ENCODE data around the gene CDK2AP2. TPM values are rescaled to one million over a fixed set of nuclear protein-coding genes. Genes with fewer than 3 reads are reported as not detected.
"Not testable (repeated sequence)": the region's sequence is repeated elsewhere in the genome, so short reads cannot be mapped to it uniquely, and the experiment has no call there.

CDK2AP2 gene
- total RNA-seq, 1 donor from 2014 or later = 21.9 TPM

- H3K27me3 Mint-ChIP-seq (ENCODE audit: unreplicated experiment) = peaks cover 5% of the 10 kb centered on the region
- no peak for DNase-seq
- peaks cover 7% of the 10 kb centered on the region for H3K9me3 Mint-ChIP-seq (ENCODE audit: unreplicated experiment)
- H3K4me3 Mint-ChIP-seq (ENCODE audit: unreplicated experiment) = peak overlapping the region; percentile 52
- no peaks in the 10 kb centered on the region for H3K4me1 Mint-ChIP-seq (ENCODE audit: low read depth, unreplicated experiment)
- H3K36me3 Mint-ChIP-seq (ENCODE audit: unreplicated experiment) = no peaks in the 10 kb centered on the region
- TF ChIP-seq, protein P1, sequence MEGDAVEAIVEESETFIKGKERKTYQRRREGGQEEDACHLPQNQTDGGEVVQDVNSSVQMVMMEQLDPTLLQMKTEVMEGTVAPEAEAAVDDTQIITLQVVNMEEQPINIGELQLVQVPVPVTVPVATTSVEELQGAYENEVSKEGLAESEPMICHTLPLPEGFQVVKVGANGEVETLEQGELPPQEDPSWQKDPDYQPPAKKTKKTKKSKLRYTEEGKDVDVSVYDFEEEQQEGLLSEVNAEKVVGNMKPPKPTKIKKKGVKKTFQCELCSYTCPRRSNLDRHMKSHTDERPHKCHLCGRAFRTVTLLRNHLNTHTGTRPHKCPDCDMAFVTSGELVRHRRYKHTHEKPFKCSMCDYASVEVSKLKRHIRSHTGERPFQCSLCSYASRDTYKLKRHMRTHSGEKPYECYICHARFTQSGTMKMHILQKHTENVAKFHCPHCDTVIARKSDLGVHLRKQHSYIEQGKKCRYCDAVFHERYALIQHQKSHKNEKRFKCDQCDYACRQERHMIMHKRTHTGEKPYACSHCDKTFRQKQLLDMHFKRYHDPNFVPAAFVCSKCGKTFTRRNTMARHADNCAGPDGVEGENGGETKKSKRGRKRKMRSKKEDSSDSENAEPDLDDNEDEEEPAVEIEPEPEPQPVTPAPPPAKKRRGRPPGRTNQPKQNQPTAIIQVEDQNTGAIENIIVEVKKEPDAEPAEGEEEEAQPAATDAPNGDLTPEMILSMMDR (IDR thresholded peaks at IDR 0.05; ENCODE audit: partially characterized antibody, unreplicated experiment) = no peak
- H3K27ac Mint-ChIP-seq (ENCODE audit: unreplicated experiment) = peak overlapping the region; percentile 28
Measured at GRCh38 chr11:67484847-67485311, 23.1 kb downstream of the CDK2AP2 start.

- Mint-ChIP-seq H3K4me1 (ENCODE audit: low read depth, unreplicated experiment) (no peaks in the 10 kb centered on the region), H3K27me3 (ENCODE audit: unreplicated experiment) (peaks cover 5% of the 10 kb centered on the region), H3K4me3 (ENCODE audit: unreplicated experiment) (peak overlapping the region; percentile 94), H3K27ac (ENCODE audit: unreplicated experiment) (peak overlapping the region; percentile 28), H3K36me3 (ENCODE audit: unreplicated experiment) (no peaks in the 10 kb centered on the region), H3K9me3 (ENCODE audit: unreplicated experiment) (peaks cover 7% of the 10 kb centered on the region)
- TF ChIP-seq, protein P1 (IDR thresholded peaks at IDR 0.05; ENCODE audit: partially characterized antibody, unreplicated experiment) = no peak
- no peak for DNase-seq
Measured at GRCh38 chr11:67483831-67484665, 23.9 kb downstream of the CDK2AP2 start.

- Mint-ChIP-seq H3K27me3 (ENCODE audit: unreplicated experiment) (peaks cover 5% of the 10 kb centered on the region), H3K4me3 (ENCODE audit: unreplicated experiment) (peak within 1 kb of the TSS; percentile 94), H3K36me3 (ENCODE audit: unreplicated experiment) (no peaks in the 10 kb centered on the region), H3K4me1 (ENCODE audit: low read depth, unreplicated experiment) (no peaks in the 10 kb centered on the region), H3K27ac (ENCODE audit: unreplicated experiment) (peak within 1 kb of the TSS; percentile 95), H3K9me3 (ENCODE audit: unreplicated experiment) (peaks cover 7% of the 10 kb centered on the region)
- TF ChIP-seq, protein P1 (IDR thresholded peaks at IDR 0.05; ENCODE audit: partially characterized antibody, unreplicated experiment) = peak; percentile 63
- peak; percentile 98 for DNase-seq
Measured at GRCh38 chr11:67482827-67483798, 24.8 kb downstream of the CDK2AP2 start, which contains the start of gene AIP. TSS of gene AIP (plus strand) at chr11:67483026. CDS start at chr11:67483159, 133 bp downstream.

GRCh38 chr11:67482275-67482826 lies 25.6 kb downstream of the CDK2AP2 start:
- peaks cover under 1% of the 10 kb centered on the region for H3K4me1 Mint-ChIP-seq (ENCODE audit: low read depth, unreplicated experiment)
- peaks cover 7% of the 10 kb centered on the region for H3K9me3 Mint-ChIP-seq (ENCODE audit: unreplicated experiment)
- no peak for DNase-seq
- H3K27ac Mint-ChIP-seq (ENCODE audit: unreplicated experiment) = peak overlapping the region; percentile 95
- H3K36me3 Mint-ChIP-seq (ENCODE audit: unreplicated experiment) = no peaks in the 10 kb centered on the region
- TF ChIP-seq, protein P1 (IDR thresholded peaks at IDR 0.05; ENCODE audit: partially characterized antibody, unreplicated experiment) = no peak
- peak overlapping the region; percentile 94 for H3K4me3 Mint-ChIP-seq (ENCODE audit: unreplicated experiment)
- H3K27me3 Mint-ChIP-seq (ENCODE audit: unreplicated experiment) = peaks cover 3% of the 10 kb centered on the region

DNA sequence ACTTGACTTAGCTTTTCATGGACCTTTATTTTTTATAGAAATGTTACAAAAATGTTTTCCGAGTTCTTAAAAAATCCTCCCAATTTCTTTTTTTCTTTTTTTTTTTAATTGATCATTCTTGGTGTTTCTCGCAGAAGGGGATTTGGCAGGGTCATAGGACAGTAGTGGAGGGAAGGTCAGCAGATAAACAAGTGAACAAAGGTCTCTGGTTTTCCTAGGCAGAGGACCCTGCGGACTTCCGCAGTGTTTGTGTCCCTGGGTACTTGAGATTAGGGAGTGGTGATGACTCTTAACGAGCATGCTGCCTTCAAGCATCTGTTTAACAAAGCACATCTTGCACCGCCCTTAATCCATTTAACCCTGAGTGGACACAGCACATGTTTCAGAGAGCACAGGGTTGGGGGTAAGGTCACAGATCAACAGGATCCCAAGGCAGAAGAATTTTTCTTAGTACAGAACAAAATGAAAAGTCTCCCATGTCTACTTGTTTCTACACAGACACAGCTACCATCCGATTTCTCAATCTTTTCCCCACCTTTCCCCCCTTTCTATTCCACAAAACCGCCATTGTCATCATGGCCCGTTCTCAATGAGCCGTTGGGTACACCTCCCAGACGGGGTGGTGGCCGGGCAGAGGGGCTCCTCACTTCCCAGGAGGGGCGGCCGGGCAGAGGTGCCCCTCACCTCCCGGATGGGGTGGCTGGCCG lies 30.5 kb downstream of the CDK2AP2 start:
- DNase-seq; H3K36me3 Mint-ChIP-seq (ENCODE audit: unreplicated experiment); H3K9me3 Mint-ChIP-seq (ENCODE audit: unreplicated experiment); H3K4me3 Mint-ChIP-seq (ENCODE audit: unreplicated experiment); H3K27me3 Mint-ChIP-seq (ENCODE audit: unreplicated experiment); H3K4me1 Mint-ChIP-seq (ENCODE audit: low read depth, unreplicated experiment): not testable (repeated sequence)
- H3K27ac Mint-ChIP-seq (ENCODE audit: unreplicated experiment) = peak overlapping the region; percentile 90

DNA sequence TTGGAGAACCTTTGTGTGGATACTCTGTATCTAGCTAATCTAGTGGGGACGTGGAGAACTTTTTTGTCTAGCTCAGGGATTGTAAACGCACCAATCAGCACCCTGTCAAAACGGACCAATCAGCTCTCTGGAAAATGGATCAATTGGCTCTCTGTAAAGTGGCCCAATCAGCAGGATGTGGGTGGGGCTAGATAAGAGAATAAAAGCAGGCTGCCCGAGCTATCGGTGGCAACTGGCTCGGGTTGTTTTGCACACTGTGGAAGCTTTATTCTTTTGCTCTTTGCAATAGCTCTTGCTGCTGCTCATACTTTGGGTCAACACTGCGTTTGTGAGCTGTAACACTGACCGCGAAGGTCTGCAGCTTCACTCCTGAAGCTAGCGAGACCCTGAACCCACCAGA lies 31.3 kb downstream of the CDK2AP2 start:
- DNase-seq; H3K4me3 Mint-ChIP-seq (ENCODE audit: unreplicated experiment); H3K27me3 Mint-ChIP-seq (ENCODE audit: unreplicated experiment); H3K36me3 Mint-ChIP-seq (ENCODE audit: unreplicated experiment); H3K4me1 Mint-ChIP-seq (ENCODE audit: low read depth, unreplicated experiment); H3K9me3 Mint-ChIP-seq (ENCODE audit: unreplicated experiment): not testable (repeated sequence)
- peak overlapping the region; percentile 90 for H3K27ac Mint-ChIP-seq (ENCODE audit: unreplicated experiment)
